ENCODE data around the gene CLEC4G.

DNA sequence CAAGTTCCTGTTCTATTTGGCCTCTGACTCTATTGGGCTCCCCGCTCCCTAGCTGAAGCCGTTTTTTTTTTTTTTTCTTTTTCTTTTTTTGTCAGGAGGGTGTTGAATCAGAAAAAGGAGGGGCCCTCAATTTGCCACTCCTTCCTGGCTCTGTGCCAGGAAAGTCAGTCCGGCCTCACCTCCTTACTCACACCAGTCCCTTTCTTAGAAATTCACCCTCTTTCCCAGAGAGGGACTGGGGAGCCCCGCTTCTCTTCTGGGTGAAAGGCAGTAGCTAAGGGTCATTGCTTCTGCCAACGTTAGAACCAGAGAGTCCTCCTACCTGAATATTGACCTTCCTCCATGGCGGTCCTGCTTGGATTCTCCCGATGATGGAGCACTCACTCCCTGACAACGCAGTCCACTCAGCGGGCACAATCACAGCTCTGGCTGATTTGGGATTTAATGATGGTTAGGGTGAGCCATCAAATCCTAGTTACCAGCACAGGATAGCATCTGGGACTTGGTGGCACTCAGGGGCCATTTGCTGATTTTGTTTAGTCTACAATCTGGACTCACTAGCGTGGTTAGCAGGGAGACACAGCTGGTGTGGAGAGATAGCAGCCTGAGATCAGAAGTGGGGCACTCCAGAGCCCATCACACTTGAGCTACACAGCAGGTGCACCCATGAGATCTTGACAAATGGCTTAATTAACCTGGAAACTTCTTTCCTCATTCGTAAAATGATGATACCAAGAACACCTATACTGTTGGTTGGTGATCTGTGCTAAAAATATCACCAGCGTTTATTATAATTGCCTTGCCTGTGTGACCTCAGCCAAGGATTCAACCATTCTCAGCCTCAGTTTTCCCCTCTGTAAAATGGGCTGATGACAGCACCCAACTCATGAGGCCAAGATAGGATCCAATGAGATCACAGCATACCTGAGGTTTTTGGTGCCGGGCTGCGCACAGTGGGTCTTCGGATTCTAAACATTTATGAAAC is 32.2 kb downstream of the CLEC4G start:
- TF ChIP-seq, protein P1, sequence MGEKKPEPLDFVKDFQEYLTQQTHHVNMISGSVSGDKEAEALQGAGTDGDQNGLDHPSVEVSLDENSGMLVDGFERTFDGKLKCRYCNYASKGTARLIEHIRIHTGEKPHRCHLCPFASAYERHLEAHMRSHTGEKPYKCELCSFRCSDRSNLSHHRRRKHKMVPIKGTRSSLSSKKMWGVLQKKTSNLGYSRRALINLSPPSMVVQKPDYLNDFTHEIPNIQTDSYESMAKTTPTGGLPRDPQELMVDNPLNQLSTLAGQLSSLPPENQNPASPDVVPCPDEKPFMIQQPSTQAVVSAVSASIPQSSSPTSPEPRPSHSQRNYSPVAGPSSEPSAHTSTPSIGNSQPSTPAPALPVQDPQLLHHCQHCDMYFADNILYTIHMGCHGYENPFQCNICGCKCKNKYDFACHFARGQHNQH (CRISPR knock-in tag; IDR thresholded peaks at IDR 0.05): no peak
- TF ChIP-seq MAZ (IDR thresholded peaks at IDR 0.05; ENCODE audit: borderline replicate concordance, low read depth, low read length): no peak
- TF ChIP-seq MAZ (CRISPR knock-in tag; IDR thresholded peaks at IDR 0.05; ENCODE audit: low read depth): no peak
- no peak for TF ChIP-seq EP300 (IDR thresholded peaks at IDR 0.05; ENCODE audit: low read depth in 2 of 2, low read length in 2 of 2)
- no peak for TF ChIP-seq EP300 (CRISPR knock-in tag; IDR thresholded peaks at IDR 0.05; ENCODE audit: borderline replicate concordance)
- TF ChIP-seq CREM (IDR thresholded peaks at IDR 0.05): no peak
- no peak for TF ChIP-seq CREM (CRISPR knock-in tag; IDR thresholded peaks at IDR 0.05)
- TF ChIP-seq SPEN (CRISPR knock-in tag; IDR thresholded peaks at IDR 0.05; ENCODE audit: low read depth): no peak
- TF ChIP-seq ATF3 (CRISPR knock-in tag; IDR thresholded peaks at IDR 0.05): no peak
- no peak for TF ChIP-seq KLF13 (CRISPR knock-in tag; IDR thresholded peaks at IDR 0.05)
- TF ChIP-seq, protein P2, sequence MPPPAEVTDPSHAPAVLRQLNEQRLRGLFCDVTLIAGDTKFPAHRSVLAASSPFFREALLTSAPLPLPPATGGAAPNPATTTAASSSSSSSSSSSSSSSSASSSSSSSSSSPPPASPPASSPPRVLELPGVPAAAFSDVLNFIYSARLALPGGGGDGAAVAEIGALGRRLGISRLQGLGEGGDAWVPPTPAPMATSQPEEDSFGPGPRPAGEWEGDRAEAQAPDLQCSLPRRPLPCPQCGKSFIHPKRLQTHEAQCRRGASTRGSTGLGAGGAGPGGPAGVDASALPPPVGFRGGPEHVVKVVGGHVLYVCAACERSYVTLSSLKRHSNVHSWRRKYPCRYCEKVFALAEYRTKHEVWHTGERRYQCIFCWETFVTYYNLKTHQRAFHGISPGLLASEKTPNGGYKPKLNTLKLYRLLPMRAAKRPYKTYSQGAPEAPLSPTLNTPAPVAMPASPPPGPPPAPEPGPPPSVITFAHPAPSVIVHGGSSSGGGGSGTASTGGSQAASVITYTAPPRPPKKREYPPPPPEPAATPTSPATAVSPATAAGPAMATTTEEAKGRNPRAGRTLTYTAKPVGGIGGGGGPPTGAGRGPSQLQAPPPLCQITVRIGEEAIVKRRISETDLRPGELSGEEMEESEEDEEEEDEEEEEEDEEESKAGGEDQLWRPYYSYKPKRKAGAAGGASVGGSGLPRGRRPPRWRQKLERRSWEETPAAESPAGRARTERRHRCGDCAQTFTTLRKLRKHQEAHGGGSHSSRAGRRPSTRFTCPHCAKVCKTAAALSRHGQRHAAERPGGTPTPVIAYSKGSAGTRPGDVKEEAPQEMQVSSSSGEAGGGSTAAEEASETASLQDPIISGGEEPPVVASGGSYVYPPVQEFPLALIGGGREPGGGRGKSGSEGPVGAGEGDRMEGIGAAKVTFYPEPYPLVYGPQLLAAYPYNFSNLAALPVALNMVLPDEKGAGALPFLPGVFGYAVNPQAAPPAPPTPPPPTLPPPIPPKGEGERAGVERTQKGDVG (CRISPR knock-in tag; IDR thresholded peaks at IDR 0.05; ENCODE audit: borderline replicate concordance): no peak
- TF ChIP-seq ZNF687 (CRISPR knock-in tag; IDR thresholded peaks at IDR 0.05): no peak
- TF ChIP-seq NFE2L1 (CRISPR knock-in tag; IDR thresholded peaks at IDR 0.05; ENCODE audit: borderline replicate concordance): no peak
- TF ChIP-seq POLR2AphosphoS5 (IDR thresholded peaks at IDR 0.05; ENCODE audit: low read depth, low read length): no peak
- no peak for TF ChIP-seq SIX4 (CRISPR knock-in tag; IDR thresholded peaks at IDR 0.05)
